ENCODE data around the gene CD48.

- TF ChIP-seq POLR2A (IDR thresholded peaks at IDR 0.05) = no peak
- no peak for TF ChIP-seq CTCF (IDR thresholded peaks at IDR 0.05)
- no peak for TF ChIP-seq POLR2AphosphoS5 (IDR thresholded peaks at IDR 0.05)
- TF ChIP-seq EP300 (IDR thresholded peaks at IDR 0.05) = no peak
These were observed 53.3 kb downstream of the CD48 start for GRCh38 chr1:160658162-160658813.
